Right renal pelvis (tissue), 4 donors: Measurements from ENCODE around the gene GABPB1. TPM values are rescaled to one million over a fixed set of nuclear protein-coding genes. Genes with fewer than 3 reads are reported as not detected.
"Not testable (repeated sequence)": the region's sequence is repeated elsewhere in the genome, so short reads cannot be mapped to it uniquely, and the experiment has no call there.

Source experiments
- DNase-seq, 4 donors: peaks; one replicate each; pipeline ENCODE4 v3.0.0-alpha.2; 2013; ENCODE audit warnings: low read depth in 4 of 4, low spot score in 3 of 4, missing footprints in 1 of 4
- polyA plus RNA-seq, 4 donors: library from polyadenylated mRNA; unstranded; fragments of 120-200 nt; gene quantifications; one replicate each; pipeline ENCODE4 v1.2.1, GENCODE V29; 2013; ENCODE audit not compliant: insufficient read length in 4 of 4

Gene GABPB1
- polyA plus RNA-seq, result 10 to 100 TPM; 28.0 to 35.6 (median 31.1) TPM

DNA sequence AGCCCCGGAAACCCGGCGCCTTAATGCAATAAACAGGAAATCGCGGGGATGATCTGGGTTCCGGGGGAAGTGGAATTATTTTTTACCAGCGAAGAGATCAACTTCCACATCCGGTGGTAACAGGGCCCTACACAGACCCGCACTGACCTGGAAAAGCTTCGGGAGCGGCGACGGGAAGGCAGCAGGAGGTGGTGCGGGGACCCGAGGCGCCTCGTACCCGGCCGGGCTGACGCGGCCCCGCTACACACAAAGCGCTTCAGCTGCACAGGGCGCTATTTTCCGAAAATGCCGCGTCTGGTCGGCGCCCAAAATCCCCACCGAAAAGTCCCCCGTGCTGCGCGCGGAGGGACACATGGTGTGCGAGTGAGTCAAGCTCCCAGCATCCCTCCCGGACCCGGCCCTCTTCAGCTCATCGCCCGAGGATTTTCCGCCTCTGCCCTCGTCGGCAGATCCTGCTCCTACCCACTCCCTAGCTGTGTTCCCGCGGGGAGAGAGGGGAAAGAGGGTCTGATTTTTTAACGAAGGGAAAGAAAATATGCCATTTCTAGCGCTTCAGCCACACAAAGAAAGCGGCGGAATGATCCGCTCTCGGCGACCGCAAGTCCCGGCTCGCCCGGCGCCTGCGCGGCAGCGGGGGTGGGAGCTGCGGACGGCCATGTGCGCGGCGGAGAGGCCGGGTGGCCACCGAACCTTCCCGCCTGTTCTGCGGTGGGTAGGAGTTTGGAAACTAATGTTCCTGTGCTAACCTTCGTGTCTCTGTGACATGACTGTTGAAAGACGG lies at the start of gene GABPB1:
Gene GABPB1, minus strand, starts transcription at position 361 of the 781 bp plus-strand sequence. CDS start 45,400 bp downstream, outside the sequence.
- peak; percentile 88 to 97 (median 91) for DNase-seq

DNA sequence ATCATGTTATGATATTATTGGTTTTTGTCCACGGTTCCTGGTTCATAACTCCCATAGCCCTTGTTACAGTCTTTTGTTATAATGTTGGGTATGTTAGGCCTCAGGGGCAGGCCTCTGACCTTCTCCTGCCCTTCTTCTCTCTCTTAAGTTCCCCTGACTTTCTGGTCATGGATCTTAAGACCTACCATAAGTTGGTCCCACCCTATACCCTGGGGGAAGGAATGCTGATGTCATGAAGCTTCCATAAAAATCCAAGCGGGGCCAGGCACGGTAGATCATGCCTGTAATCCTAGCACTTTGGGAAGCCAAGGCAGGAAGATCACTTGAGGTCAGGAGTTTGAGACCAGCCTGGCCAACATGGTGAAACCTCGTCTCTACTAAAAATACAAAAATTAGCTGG lies 36.6 kb upstream of the GABPB1 start:
- DNase-seq, result not testable (repeated sequence)

GRCh38 chr15:50390554-50391264 lies 35.7 kb upstream of the GABPB1 start:
- DNase-seq, result no peak

- DNase-seq, result not testable (repeated sequence)
Observed at GRCh38 chr15:50382408-50382807, 27.4 kb upstream of the GABPB1 start.

DNA sequence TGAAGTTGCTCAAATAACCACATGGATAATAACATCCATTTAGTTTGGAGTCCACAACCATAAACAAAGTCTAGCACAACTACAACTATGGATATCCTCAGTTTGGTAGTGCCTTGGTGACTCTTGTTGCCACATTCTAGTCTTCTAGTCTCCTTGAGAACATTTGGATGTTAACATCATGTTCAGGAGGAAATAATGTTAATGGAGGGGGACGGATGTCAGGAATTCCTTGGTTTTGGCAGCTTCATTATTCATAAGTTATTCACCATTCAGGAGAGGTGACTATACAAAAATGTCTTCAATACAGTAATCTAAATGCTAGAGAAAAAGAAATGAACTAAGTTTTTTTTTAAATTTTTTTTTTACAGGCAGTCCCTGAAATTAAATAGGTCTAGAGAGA lies 26.4 kb upstream of the GABPB1 start:
- no peak for DNase-seq

GRCh38 chr15:50380089-50380488 lies 25.1 kb upstream of the GABPB1 start:
- DNase-seq, result no peak

DNA sequence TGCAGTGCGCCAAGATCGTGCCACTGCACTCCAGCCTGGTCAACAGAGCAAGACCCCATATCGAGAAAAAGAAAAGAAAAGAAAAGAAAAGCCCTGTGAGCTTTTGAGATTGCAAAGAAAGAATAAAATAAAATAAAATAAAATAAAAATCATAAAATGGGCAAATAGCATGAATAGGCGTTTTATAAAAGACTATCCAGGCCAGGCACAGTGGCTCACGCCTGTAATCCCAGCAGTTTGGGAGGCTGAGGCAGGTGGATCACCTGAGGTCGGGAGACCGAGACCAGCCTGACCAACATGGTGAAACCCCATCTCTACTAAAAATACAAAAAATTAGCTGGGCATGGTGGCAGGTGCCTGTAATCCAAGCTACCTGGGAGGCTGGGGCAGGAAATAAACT lies 24.4 kb upstream of the GABPB1 start:
- DNase-seq, result not testable (repeated sequence)

DNA sequence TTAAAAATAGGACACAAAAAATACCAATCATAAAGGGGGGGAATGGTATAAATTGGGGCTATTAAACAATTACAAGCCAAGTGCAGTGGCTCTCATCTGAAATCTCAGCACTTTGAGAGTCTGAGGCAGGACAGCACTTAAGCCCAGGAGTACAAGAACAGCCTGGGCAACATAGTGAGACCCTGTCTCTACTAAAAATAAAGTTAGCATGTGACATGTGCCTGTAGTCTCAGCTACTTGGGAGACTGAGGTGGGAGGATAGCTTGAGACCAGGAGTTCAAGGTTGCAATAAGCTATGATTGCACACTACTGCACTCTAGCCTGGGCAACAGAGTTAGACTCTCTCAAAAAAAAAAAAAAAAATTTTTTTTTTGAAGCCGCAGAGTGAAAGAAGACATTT lies 23.8 kb upstream of the GABPB1 start:
- DNase-seq, result no peak

DNA sequence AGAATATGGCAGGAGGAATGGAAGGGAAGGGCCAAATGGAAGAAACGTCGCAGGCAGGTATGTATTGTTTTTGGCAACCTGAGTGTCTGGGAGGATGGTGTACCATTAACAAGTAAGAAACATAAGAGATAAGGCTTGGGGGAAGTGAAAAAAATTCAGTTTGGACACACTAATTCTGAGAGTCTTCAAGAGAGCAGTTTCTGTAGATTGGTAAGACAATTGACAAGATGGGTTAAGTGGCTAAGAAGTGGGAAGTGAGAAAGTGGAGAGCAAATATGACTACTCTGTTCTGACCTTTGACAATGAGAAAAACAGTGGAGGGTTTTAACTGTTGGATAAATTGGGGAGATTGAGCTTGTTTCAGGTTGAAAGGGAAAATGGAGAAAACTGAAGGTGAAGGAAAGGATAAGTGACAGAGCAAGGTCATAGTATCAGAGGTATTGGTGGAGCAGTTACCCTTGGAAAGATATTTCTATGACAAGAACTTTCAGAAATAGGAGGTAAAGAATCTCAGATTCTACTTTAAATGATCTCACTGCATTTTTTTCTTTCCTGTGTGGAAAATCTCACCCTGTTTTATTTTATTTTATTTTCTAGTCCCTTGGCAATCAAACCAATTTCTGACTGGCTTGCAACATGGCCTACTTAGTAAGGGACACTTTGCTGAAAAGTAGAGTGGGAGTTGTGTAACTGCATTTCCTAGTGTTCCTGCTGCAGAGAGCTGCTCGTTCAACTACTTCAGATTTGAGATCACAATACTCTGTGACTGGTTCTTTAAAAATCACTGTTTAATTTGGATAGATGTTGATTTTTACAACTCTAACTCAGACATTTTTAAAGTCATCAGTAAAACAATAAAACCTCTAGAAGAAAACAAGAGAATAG lies 23.1 kb upstream of the GABPB1 start:
- DNase-seq, result no peak

GRCh38 chr15:50369564-50369963 lies 14.6 kb upstream of the GABPB1 start:
- not testable (repeated sequence) for DNase-seq

DNA sequence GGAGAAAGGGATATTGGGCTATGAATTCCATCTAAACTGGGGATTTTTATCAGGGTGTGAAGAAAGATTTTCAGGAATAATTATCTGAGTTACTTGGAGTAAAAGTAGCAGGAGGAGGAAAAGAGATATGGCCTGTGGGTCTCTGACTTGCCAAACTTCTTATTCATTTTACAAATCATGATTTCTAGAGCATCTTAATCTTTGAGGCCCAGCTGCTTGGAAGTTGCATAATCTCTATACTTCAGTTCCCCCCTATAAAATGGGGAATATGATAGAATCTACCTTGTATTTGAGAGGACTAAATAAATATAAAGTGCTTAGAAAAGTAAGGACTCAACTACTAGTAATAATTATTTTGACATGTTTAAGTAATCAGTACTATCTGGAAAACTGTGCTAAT lies 11.0 kb upstream of the GABPB1 start:
- DNase-seq, result no peak

GRCh38 chr15:50365570-50365969 lies 10.6 kb upstream of the GABPB1 start:
- no peak for DNase-seq

DNA sequence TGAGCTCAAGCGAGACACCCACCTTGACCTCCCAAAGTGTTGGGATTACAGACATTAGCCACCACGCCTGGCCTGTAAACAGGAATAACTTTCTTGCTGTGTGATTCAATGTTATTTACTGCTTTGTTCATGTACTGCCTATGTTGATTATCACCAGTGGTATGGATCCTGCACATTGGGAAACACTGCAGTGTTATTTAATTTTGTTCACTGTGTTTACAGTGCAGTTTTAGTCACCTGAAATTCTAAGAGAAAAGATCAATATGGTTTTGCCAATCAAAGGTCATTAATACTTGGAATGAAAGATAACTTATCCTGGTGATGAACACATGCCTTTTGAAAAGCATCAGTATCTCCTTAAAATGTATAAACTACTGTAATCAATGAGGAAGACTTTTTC lies 8.6 kb upstream of the GABPB1 start:
- no peak for DNase-seq

- no peak for DNase-seq
Observed at GRCh38 chr15:50361756-50362155, 6.8 kb upstream of the GABPB1 start.

GRCh38 chr15:50358845-50359244 lies 3.8 kb upstream of the GABPB1 start:
- no peak for DNase-seq

DNA sequence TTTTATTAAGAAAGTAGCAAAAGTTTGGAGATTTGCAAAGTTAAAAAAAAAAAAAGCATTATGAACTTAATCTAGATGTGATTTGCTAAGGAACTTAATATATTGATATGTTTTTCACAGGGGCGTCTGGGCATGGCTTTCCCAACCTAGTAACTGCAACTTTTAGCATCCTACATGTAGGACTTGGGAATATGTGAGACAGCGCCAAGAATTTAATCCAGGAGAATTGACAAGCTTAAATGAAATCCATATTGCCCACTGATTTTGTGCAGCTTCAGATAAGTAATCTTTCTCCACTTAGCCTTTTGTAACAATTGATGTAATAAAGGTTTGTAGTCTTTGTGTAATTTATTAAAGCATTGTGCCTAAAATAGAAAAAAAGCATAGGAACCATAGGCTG lies 982 bp upstream of the GABPB1 start:
- no peak for DNase-seq

- no peak for DNase-seq
Observed at GRCh38 chr15:50355619-50355905, 564 bp upstream of the GABPB1 start.

GRCh38 chr15:50353975-50354837 lies 792 bp downstream of the GABPB1 start:
- DNase-seq, result peak in 3 of 4 donors; percentile 55 to 60 (median 55)

DNA sequence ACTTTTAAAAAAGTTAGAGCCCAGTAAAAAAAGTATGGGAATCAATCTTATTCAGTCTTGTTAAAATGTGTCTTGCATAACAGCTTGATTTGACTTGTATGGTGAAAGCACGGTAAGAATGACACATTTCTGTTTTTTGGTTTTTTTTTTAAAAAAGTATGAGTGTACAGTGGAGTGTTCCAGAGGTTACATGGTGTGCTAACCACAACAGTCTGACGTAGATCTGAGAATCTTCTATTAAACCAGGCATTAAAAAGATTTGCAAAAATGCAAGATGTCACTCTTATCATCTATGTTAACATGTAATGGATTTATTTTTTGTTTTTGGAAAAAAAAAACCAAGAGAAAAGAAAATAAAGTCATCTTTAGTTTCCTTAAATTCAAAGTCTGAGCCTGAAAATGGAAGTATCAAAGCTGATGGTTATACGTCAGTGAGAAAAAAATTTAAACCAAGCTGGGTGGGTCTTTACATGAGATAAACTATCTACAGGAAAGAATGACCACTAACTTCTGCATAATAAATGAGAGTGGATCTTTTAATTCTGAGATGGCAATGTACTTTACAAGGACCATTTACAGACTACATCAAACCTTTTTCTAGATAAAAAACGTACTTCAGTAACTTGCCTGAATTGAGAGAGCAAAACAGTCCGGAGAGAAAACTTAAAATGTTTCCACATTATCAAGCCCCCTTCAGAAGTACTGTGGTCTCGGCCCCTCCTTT lies 1.6 kb downstream of the GABPB1 start:
- peak in 1 of 4 donors; percentile 15 for DNase-seq

DNA sequence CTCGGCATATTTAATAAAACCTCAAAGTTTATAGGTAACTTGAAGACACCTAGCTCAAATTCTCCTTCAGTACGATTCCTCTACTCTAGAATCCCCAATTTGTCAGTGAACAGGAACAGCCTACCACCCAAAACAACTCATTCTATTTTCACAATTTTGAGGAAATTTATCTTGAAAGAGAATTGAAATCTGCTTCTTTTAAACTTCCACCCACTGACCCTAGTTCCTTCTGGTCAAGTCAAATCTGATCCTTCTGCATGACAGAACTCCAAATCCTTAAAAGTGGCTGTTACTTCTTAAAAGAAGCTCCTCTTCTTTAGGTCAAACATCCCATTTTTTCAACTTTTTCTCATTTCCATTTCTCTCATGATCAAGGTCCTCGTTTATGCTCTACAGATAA lies 4.4 kb downstream of the GABPB1 start:
- no peak for DNase-seq
